NT2/D1 (cell line): ENCODE data around the gene PDLIM7.
A peak's percentile ranks its signal among the peaks of the same experiment; 100 is the strongest.

Experiments
- DNase-seq: peaks from one replicate; pipeline ENCODE4 v3.0.0-alpha.2; 2011; ENCODE audit warnings: low read depth, low spot score
- H3K27me3 ChIP-seq: 2 replicates; pipeline ENCODE4 v1.6.0; 2011; ENCODE audit warnings: mild to moderate bottlenecking; ENCODE audit not compliant: insufficient read length, insufficient read depth
- H3K36me3 ChIP-seq: 2 replicates; pipeline ENCODE4 v1.6.1; 2011; ENCODE audit warnings: mild to moderate bottlenecking, low read length, mixed read lengths; ENCODE audit not compliant: insufficient read depth, insufficient read length
- H3K4me1 ChIP-seq: 2 replicates; pipeline ENCODE4 v1.5.1; 2011; ENCODE audit not compliant: insufficient read depth, insufficient read length
- H3K4me3 ChIP-seq: 2 replicates; pipeline ENCODE4 v1.5.1; 2011; ENCODE audit warnings: low read depth; ENCODE audit not compliant: insufficient read length
- H3K9ac ChIP-seq: 2 replicates; pipeline ENCODE4 v1.6.0; 2011; ENCODE audit warnings: low read depth; ENCODE audit not compliant: insufficient read length
- H3K9me3 ChIP-seq: 2 replicates; pipeline ENCODE4 v1.5.1; 2011; ENCODE audit warnings: mild to moderate bottlenecking, low read length; ENCODE audit not compliant: insufficient read depth
- SUZ12 ChIP-seq: IDR thresholded peaks from 2 replicates; pipeline ENCODE4 v1.6.1; 2011; ENCODE audit not compliant: insufficient read length, insufficient read depth; ENCODE audit errors: extremely low read depth
- YY1 ChIP-seq: IDR thresholded peaks from 2 replicates; pipeline ENCODE4 v1.6.1; 2011; ENCODE audit not compliant: insufficient read length, insufficient read depth
- ZNF274 ChIP-seq: IDR thresholded peaks from 2 replicates; pipeline ENCODE4 v1.6.1; 2011; ENCODE audit warnings: mild to moderate bottlenecking, low read depth, low read length

Gene PDLIM7

DNA sequence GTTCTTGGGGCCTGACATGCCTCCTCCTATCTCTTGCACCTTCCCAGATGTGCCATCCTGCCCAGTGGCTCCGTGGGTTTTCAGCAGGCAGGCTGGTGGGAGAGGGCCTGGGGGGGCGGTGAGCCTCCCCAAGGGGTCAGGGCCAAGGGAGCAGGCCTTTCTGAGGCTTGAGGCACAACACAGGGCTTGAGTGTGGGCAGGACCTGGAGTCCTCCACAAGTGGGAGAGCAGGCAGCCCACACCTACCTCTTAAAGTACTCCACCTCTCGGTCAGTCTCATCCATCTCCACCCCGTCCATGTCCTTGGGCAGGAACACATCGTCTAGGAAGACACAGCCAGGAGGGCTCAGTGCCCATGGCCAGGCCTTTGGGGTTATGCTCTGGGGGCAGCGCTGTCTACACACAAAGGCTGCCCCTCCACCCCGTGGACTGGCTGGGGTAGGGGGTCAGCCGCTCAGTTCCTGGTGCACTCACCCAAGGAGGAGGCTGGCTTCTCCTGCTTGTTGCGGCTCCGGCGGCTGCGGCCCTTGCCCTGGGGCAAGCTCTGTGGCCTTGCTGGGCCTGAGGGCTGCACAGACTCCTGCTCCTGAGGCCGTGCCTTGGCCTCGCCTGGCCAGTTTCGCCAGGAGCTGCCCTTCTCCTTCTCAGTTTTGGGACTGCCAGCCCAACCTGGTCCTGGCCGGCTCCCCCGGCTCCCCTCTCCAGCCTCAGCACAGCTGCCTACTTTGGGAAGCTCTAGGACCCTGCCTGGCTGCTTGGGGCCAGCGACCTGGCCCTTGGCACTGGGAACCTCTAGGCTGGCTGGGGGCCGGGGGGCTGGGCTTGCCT is 26.5 kb upstream of the PDLIM7 start:
- H3K4me3 ChIP-seq, result no peak overlapping the region
- H3K27me3 ChIP-seq, result no peaks in the 10 kb centered on the region
- no peaks in the 10 kb centered on the region for H3K9me3 ChIP-seq
- H3K4me1 ChIP-seq, result peaks cover 3% of the 10 kb centered on the region
- H3K36me3 ChIP-seq, result peaks cover 97% of the 10 kb centered on the region
- H3K9ac ChIP-seq, result no peak overlapping the region
- TF ChIP-seq YY1, result no peak
- no peak for TF ChIP-seq ZNF274
- TF ChIP-seq SUZ12, result no peak
- DNase-seq, result no peak

DNA sequence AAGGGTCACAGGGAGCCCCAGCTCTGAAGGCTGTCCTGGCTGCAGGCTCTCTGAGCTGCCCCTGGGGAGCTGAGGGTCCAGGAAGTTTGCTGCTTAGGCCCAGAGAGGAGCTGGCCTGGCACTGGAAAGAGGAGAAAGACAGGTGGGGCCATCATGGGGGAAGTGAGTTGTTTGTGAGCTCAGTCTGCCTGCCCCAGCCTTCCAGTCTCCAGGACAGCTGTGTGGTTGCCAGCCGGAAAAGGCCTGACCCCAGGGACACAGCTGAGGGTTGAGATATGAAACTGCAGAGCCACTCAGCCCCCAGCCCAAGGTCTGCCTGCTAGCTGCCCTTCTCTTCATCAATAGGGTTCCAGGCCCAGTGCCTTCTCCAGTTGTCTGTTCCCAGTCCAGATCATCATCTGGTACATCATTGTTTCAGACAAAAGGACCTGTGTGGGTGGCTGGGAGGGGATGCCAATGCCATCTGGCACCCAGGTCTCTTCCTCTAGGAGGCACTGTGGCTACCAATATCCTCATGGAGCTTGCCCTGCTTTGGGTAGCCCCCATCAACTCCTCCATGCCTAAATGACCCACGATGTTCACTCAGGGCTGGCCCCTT is 23.6 kb upstream of the PDLIM7 start:
- Histone ChIP-seq H3K27me3 (no peaks in the 10 kb centered on the region), H3K9ac (no peak overlapping the region), H3K4me3 (no peak overlapping the region), H3K9me3 (no peaks in the 10 kb centered on the region), H3K36me3 (peaks cover 74% of the 10 kb centered on the region), H3K4me1 (peaks cover 6% of the 10 kb centered on the region)
- DNase-seq, result no peak
- TF ChIP-seq ZNF274, result no peak
- TF ChIP-seq SUZ12, result no peak
- no peak for TF ChIP-seq YY1

DNA sequence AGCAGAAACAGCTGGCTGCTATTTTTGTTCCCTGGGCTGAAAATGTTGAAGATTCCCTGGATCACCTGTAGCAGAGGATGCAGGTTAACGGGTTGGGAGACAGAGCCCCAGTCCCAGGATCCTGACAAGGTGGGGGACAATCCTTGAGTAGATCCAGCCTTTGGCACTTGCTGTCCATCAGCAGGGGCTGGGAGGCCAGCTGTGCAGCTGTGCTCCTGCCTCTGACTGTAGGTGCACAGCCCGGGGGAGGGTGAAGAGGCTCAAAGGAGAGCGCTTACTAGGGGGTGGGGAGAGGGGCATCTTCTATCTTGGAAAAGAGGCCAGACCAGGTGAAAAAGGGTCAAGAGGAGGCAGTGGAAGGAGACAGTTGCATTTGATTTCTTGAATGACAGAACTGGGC is 22.9 kb upstream of the PDLIM7 start:
- H3K27me3 ChIP-seq, result no peaks in the 10 kb centered on the region
- H3K9ac ChIP-seq, result no peak overlapping the region
- no peak for DNase-seq
- TF ChIP-seq SUZ12 (no peak), ZNF274 (no peak), YY1 (no peak)
- no peak overlapping the region for H3K4me3 ChIP-seq
- peaks cover 3% of the 10 kb centered on the region for H3K4me1 ChIP-seq
- peaks cover 74% of the 10 kb centered on the region for H3K36me3 ChIP-seq
- H3K9me3 ChIP-seq, result no peaks in the 10 kb centered on the region

DNA sequence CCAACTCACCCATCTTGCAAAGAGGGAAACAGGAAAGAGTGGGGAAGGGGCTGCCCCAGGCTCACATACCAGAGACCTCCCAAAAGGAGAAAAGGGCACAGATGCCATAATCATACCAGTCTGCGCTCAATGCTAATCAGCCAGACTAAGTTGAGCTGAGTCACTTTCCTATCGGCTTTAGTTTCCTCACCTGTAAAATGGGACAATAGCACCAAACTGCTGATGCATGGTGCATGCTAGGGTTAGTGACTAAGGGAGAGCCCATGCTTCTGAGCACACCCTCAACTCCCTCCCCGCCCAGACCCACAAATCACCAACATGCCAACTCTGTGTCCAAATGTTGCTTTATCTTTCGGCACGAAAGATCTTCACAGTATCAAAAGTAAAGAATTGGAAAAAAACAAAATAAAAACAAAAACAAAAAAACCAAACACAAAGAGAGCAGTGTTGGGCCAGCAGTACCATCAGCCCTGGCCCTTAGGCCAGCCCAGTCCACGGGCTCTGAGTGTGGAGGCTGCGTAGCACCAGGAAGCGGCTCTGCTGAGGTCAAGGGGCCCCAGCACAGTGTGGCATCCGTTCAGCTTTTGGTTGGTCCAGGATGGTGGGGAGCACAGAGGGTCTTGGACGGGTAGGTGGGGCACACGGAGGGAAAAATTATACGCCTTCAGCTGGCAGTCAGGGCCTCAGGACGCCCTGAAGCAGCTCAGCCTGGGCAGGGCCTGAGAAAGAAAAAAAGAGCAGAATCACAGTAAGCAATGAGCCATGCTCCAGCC is 22.2 kb upstream of the PDLIM7 start:
- H3K36me3 ChIP-seq, result peaks cover 74% of the 10 kb centered on the region
- no peak for DNase-seq
- TF ChIP-seq YY1 (no peak), SUZ12 (no peak), ZNF274 (no peak)
- no peaks in the 10 kb centered on the region for H3K27me3 ChIP-seq
- H3K9me3 ChIP-seq, result no peaks in the 10 kb centered on the region
- no peak overlapping the region for H3K4me3 ChIP-seq
- no peak overlapping the region for H3K9ac ChIP-seq
- H3K4me1 ChIP-seq, result peaks cover 3% of the 10 kb centered on the region

DNA sequence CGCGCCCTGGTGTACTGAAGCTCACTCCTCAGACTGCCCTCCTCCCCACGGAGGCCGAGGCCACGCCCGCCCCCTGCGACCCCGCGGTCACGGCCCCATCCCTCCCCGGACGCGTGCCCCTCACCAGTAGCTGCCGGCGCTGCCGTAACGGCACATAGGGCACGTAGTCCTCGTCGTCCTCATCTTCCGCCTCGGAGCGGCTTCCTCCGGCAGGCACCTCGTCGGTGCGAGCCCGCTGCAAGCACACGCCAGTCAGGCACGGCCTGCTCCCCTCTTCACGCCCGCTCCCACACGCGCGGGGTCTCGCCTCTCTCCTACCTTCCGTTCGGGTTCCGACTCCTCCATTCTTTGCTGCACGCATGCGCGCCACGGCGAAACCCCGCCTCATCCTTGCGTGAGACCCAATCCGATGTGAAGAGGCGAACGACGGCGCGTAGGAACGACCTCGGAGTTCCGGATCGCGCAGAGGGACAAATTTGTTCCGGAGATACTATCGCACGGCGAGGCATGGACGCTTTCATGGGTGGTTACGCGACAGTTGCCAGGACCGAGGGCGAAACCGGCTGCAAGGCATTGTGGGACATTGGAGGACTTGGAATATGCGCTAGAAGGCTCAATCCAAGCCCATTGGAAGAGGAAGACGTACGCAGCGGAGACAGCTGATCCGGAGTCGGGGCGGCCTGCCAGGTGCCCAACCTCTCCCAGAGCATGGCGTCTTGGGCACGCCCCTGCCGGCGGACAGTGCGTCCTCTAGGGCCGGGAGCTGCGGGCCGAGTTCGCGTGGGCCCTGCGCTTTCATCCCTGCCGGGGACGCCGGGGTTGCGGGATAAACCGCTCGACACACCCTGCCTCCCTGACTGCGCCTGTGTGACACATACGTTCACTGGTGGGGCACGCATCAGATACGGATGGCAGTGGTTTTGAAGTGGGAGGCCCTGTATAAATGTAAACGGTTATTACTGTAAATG is 19.5 kb upstream of the PDLIM7 start, which contains the start of gene DDX41:
Gene DDX41, minus strand, starts transcription at position 361 of the 968 bp plus-strand sequence. Its CDS starts 16 bp downstream, at position 345.
- Histone ChIP-seq H3K27me3 (no peaks in the 10 kb centered on the region), H3K4me1 (peaks cover 3% of the 10 kb centered on the region), H3K4me3 (peak within 1 kb of the TSS; percentile 100), H3K9ac (peak within 1 kb of the TSS; percentile 100), H3K9me3 (no peaks in the 10 kb centered on the region), H3K36me3 (peaks cover 76% of the 10 kb centered on the region)
- no peak for TF ChIP-seq ZNF274
- TF ChIP-seq YY1, result peak; percentile 39
- peak; percentile 96 for DNase-seq

DNA sequence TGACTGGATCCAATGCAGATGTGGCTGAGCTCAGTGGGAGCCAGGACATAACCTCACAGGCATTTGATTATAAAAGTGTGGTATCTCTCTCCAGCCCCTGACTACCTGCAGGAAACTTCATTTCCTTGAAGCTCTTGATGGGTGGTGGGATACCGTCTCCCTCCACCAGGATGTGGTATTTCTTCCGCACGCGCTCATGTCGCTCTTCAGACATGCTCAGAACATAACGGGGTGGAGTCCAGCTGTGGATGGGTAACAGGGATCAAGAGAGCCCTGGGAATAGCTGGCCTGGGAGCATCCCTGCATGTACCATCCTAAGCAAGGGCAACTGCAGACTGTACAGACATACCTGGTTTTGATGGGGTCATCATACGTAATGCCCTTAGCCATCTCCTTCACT is 18.2 kb upstream of the PDLIM7 start:
- Histone ChIP-seq H3K4me1 (peaks cover 6% of the 10 kb centered on the region), H3K9ac (peak overlapping the region; percentile 100), H3K9me3 (no peaks in the 10 kb centered on the region), H3K36me3 (peaks cover 76% of the 10 kb centered on the region), H3K4me3 (peak overlapping the region; percentile 100), H3K27me3 (no peaks in the 10 kb centered on the region)
- no peak for TF ChIP-seq ZNF274
- no peak for TF ChIP-seq YY1
- TF ChIP-seq SUZ12, result no peak
- DNase-seq, result no peak

DNA sequence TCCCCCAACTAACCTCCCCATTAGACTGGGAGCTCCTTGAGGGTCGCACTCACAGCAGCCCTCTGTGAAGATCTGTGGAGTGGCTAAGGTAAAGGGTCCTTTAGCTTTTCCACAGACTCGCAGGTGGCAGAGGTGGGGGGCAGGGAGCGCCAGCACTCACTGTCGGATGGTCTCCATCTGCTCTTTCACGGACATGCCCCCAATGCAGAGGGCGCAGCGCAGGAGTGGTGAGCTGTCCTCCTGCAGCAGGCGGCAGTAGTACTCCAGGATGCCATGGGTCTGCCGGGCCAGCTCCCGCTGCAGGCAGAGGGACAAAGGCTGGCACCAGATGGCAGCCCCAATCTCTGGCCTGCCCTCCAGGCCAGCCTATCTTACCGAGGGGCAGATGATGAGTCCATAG is 17.1 kb upstream of the PDLIM7 start:
- Histone ChIP-seq H3K9ac (no peak overlapping the region), H3K4me3 (no peak overlapping the region), H3K9me3 (no peaks in the 10 kb centered on the region), H3K27me3 (no peaks in the 10 kb centered on the region), H3K36me3 (peaks cover 76% of the 10 kb centered on the region), H3K4me1 (peaks cover 14% of the 10 kb centered on the region)
- no peak for TF ChIP-seq SUZ12
- no peak for TF ChIP-seq YY1
- no peak for TF ChIP-seq ZNF274
- no peak for DNase-seq
